PC-3 (cell line): Measurements from ENCODE around the gene IGF1.

ENCODE experiments used
- CTCF ChIP-seq: fragments of 300-600 bp; sonication (generic); conservative IDR thresholded peaks from 2 replicates; pipeline ENCODE4 v1.5.1; 2017; ENCODE audit warnings: antibody characterized with exemption, low read depth, mild to moderate bottlenecking, low read length
- EZH2 ChIP-seq: fragments of 300-600 bp; sonication (generic); IDR thresholded peaks from one replicate; pipeline ENCODE4 v1.6.1; 2017; ENCODE audit warnings: antibody characterized with exemption, mild to moderate bottlenecking, low read length; ENCODE audit not compliant: unreplicated experiment
- EZH2phosphoT487 ChIP-seq: fragments of 300-600 bp; sonication (generic); IDR thresholded peaks from 2 replicates; pipeline ENCODE4 v1.6.1; 2018; ENCODE audit warnings: mild to moderate bottlenecking, antibody characterized with exemption, low read length, borderline replicate concordance

- TF ChIP-seq CTCF (no peak), EZH2 (no peak), EZH2phosphoT487 (no peak)
These were observed 17.4 kb upstream of the IGF1 start for GRCh38 chr12:102497743-102498142.
